Karpas-422 (cell line): ENCODE results near the gene ZP3. TPM values are rescaled to one million over a fixed set of nuclear protein-coding genes. Genes with fewer than 3 reads are reported as not detected.
"Not testable (repeated sequence)": the region's sequence is repeated elsewhere in the genome, so short reads cannot be mapped to it uniquely, and the experiment has no call there.

Source experiments
- DNase-seq: peaks from one replicate; pipeline ENCODE4 v3.0.0-alpha.2; 2015
- H2AFZ ChIP-seq: fragments of 200-600 bp; sonication (generic); 2 replicates; pipeline ENCODE4 v1.6.1; 2014; ENCODE audit warnings: antibody characterized with exemption, low read length, mixed read lengths
- H3K27ac ChIP-seq: fragments of 200-600 bp; sonication (generic); 2 replicates; pipeline ENCODE4 v1.5.1; 2014; ENCODE audit warnings: mild to moderate bottlenecking, low read length, moderate library complexity
- H3K27me3 ChIP-seq: fragments of 200-600 bp; sonication (generic); 2 replicates; pipeline ENCODE4 v1.6.1; 2014; ENCODE audit warnings: low read length, mixed read lengths
- H3K36me3 ChIP-seq: fragments of 200-600 bp; sonication (generic); 2 replicates; pipeline ENCODE4 v1.6.1; 2014; ENCODE audit warnings: low read length, mixed read lengths; ENCODE audit not compliant: insufficient read depth
- H3K4me1 ChIP-seq: fragments of 200-600 bp; sonication (generic); 2 replicates; pipeline ENCODE4 v1.6.1; 2014; ENCODE audit warnings: mild to moderate bottlenecking, low read length, mixed read lengths
- H3K4me2 ChIP-seq: fragments of 200-600 bp; sonication (generic); 2 replicates; pipeline ENCODE4 v1.6.1; 2014; ENCODE audit warnings: low read length, low read depth, mild to moderate bottlenecking; ENCODE audit not compliant: poor library complexity, severe bottlenecking
- H3K4me3 ChIP-seq: fragments of 200-600 bp; sonication (generic); 2 replicates; pipeline ENCODE4 v1.5.1; 2014; ENCODE audit warnings: mild to moderate bottlenecking, antibody characterized with exemption, low read length, mixed read lengths
- H3K79me2 ChIP-seq: fragments of 200-600 bp; sonication (generic); 2 replicates; pipeline ENCODE4 v1.6.1; 2014; ENCODE audit warnings: mild to moderate bottlenecking, low read length, mixed read lengths
- H3K9ac ChIP-seq: fragments of 200-600 bp; sonication (generic); 2 replicates; pipeline ENCODE4 v1.6.0; 2014; ENCODE audit warnings: low read length
- H3K9me2 ChIP-seq: fragments of 200-600 bp; sonication (generic), shearing (Covaris generic); replicated peaks from 2 replicates; pipeline ENCODE4 v1.6.0; 2014; ENCODE audit warnings: mild to moderate bottlenecking, low read length, moderate library complexity; ENCODE audit not compliant: insufficient read depth
- H3K9me3 ChIP-seq: fragments of 300-700, 200-600 bp; sonication (generic); 2 replicates; pipeline ENCODE4 v1.6.1; 2014; ENCODE audit warnings: low read length, mixed read lengths
- H4K20me1 ChIP-seq: fragments of 200-600 bp; sonication (generic); 2 replicates; pipeline ENCODE4 v1.6.1; 2014; ENCODE audit warnings: mild to moderate bottlenecking, antibody characterized with exemption, low read length, low read depth; ENCODE audit not compliant: insufficient read depth
- total RNA-seq: library from RNA; depleted of rRNA; stranded (reverse); fragments of >200 nt; shearing (Covaris generic); gene quantifications from 2 replicates; pipeline ENCODE4 v1.2.3, GENCODE V29; 2014; ENCODE audit warnings: low replicate concordance

The ZP3 gene
- total RNA-seq, 1 experiment from 2014 or later, result not detected

- Histone ChIP-seq H3K9me2 (no peaks in the 10 kb centered on the region), H3K4me3 (no peak overlapping the region), H3K27me3 (no peaks in the 10 kb centered on the region), H3K27ac (no peak overlapping the region), H3K9me3 (no peaks in the 10 kb centered on the region), H3K79me2 (no peaks in the 10 kb centered on the region), H3K9ac (no peak overlapping the region), H3K4me2 (no peak overlapping the region), H3K36me3 (no peaks in the 10 kb centered on the region), H4K20me1 (no peaks in the 10 kb centered on the region), H3K4me1 (peaks cover 5% of the 10 kb centered on the region), H2AFZ (no peak overlapping the region)
- no peak for DNase-seq
Observed at GRCh38 chr7:76427635-76428034, 2.9 kb downstream of the ZP3 start.

- DNase-seq, result no peak
Observed at GRCh38 chr7:76428149-76428823, 3.5 kb downstream of the ZP3 start.

GRCh38 chr7:76428868-76429805 lies 4.4 kb downstream of the ZP3 start:
- no peak overlapping the region for H3K4me3 ChIP-seq
- no peaks in the 10 kb centered on the region for H3K36me3 ChIP-seq
- no peak overlapping the region for H3K27ac ChIP-seq
- peaks cover 3% of the 10 kb centered on the region for H3K4me1 ChIP-seq
- no peaks in the 10 kb centered on the region for H3K79me2 ChIP-seq
- H2AFZ ChIP-seq, result no peak overlapping the region
- no peaks in the 10 kb centered on the region for H3K9me3 ChIP-seq
- peak; percentile 20 for DNase-seq
- H3K27me3 ChIP-seq, result no peaks in the 10 kb centered on the region
- no peaks in the 10 kb centered on the region for H3K9me2 ChIP-seq
- H3K4me2 ChIP-seq, result no peak overlapping the region
- no peak overlapping the region for H3K9ac ChIP-seq
- H4K20me1 ChIP-seq, result no peaks in the 10 kb centered on the region

More at GRCh38 chr7:76428149-76428823, 3.5 kb downstream of the ZP3 start:
- Histone ChIP-seq H3K4me1 (peaks cover 5% of the 10 kb centered on the region), H3K36me3 (no peaks in the 10 kb centered on the region), H3K4me3 (no peak overlapping the region), H3K27ac (no peak overlapping the region), H3K4me2 (no peak overlapping the region), H3K9ac (no peak overlapping the region), H4K20me1 (no peaks in the 10 kb centered on the region), H3K9me2 (no peaks in the 10 kb centered on the region), H3K27me3 (no peaks in the 10 kb centered on the region), H3K9me3 (no peaks in the 10 kb centered on the region), H3K79me2 (no peaks in the 10 kb centered on the region), H2AFZ (no peak overlapping the region)

- no peak overlapping the region for H3K4me3 ChIP-seq
- no peaks in the 10 kb centered on the region for H3K79me2 ChIP-seq
- H3K9me2 ChIP-seq, result no peaks in the 10 kb centered on the region
- H3K36me3 ChIP-seq, result no peaks in the 10 kb centered on the region
- no peak overlapping the region for H3K27ac ChIP-seq
- no peaks in the 10 kb centered on the region for H3K4me1 ChIP-seq
- no peaks in the 10 kb centered on the region for H4K20me1 ChIP-seq
- H3K4me2 ChIP-seq, result no peak overlapping the region
- no peak for DNase-seq
- no peak overlapping the region for H2AFZ ChIP-seq
- no peak overlapping the region for H3K9ac ChIP-seq
- H3K27me3 ChIP-seq, result no peaks in the 10 kb centered on the region
- H3K9me3 ChIP-seq, result no peaks in the 10 kb centered on the region
Observed at GRCh38 chr7:76430211-76430610, 5.5 kb downstream of the ZP3 start.

GRCh38 chr7:76430836-76431235 lies 6.1 kb downstream of the ZP3 start:
- H3K4me2 ChIP-seq, result no peak overlapping the region
- no peaks in the 10 kb centered on the region for H3K27me3 ChIP-seq
- no peaks in the 10 kb centered on the region for H3K79me2 ChIP-seq
- no peak overlapping the region for H3K4me3 ChIP-seq
- H3K27ac ChIP-seq, result no peak overlapping the region
- H3K4me1 ChIP-seq, result no peaks in the 10 kb centered on the region
- H3K9ac ChIP-seq, result no peak overlapping the region
- H3K36me3 ChIP-seq, result no peaks in the 10 kb centered on the region
- H3K9me3 ChIP-seq, result no peaks in the 10 kb centered on the region
- H3K9me2 ChIP-seq, result no peaks in the 10 kb centered on the region
- H4K20me1 ChIP-seq, result no peaks in the 10 kb centered on the region
- no peak for DNase-seq
- H2AFZ ChIP-seq, result no peak overlapping the region

- not testable (repeated sequence) for H3K27ac ChIP-seq, H3K36me3 ChIP-seq, H3K4me3 ChIP-seq, H3K27me3 ChIP-seq, H3K79me2 ChIP-seq, H3K9me3 ChIP-seq, H3K4me2 ChIP-seq, H3K4me1 ChIP-seq, H3K9me2 ChIP-seq, H2AFZ ChIP-seq, H3K9ac ChIP-seq, H4K20me1 ChIP-seq
- peak; percentile 90 for DNase-seq
Observed at GRCh38 chr7:76437873-76438272, 13.1 kb downstream of the ZP3 start.

GRCh38 chr7:76439120-76439888 lies 14.6 kb downstream of the ZP3 start:
- not testable (repeated sequence) for H3K27ac ChIP-seq, H3K36me3 ChIP-seq, H3K79me2 ChIP-seq, H3K9ac ChIP-seq, H3K4me1 ChIP-seq, H3K4me3 ChIP-seq, H3K4me2 ChIP-seq, DNase-seq, H2AFZ ChIP-seq, H3K9me3 ChIP-seq, H3K9me2 ChIP-seq, H4K20me1 ChIP-seq, H3K27me3 ChIP-seq

GRCh38 chr7:76440404-76440803 lies 15.7 kb downstream of the ZP3 start:
- not testable (repeated sequence) for H3K4me3 ChIP-seq, H3K9ac ChIP-seq, H3K9me3 ChIP-seq, H3K4me2 ChIP-seq, H3K79me2 ChIP-seq, H4K20me1 ChIP-seq, H3K36me3 ChIP-seq, DNase-seq, H3K27ac ChIP-seq, H3K4me1 ChIP-seq, H3K27me3 ChIP-seq, H2AFZ ChIP-seq, H3K9me2 ChIP-seq
